ENCODE data around the gene ERBB4. TPM values are rescaled to one million over a fixed set of nuclear protein-coding genes. Genes with fewer than 3 reads are reported as not detected.

Gene ERBB4
- total RNA-seq, 2 experiments from 2014 or later = not detected

DNA sequence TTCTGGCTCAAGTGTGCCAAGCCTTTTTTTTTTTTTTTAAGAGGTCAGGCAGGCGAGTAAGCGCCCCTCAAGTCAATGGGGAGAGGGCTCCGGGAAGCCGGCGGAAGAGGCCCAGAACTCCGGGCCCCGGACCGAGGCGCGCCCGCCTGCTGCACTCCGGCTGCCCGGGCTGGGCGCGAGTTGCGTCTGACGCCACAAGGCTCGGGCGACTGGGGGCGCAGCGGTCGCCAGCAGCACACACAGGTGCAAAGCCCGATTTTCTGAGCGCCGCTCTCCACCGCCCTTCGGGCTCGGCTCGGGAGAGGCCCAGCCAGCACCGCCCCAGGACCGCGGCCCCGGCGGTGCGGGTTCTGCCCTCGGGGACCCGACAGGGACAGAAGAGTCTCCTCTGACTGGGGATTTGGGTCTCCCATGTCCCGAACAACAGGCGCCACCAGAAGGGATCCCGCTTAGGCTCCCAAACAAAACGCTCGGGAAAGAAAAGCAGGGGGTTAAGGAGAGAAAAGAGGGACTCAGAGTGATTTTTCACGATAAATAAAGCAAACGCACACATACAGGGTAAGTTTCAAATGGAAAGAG is 787 bp downstream of the ERBB4 start:
- ChIA-PET CTCF (no interaction called here), POLR2A (no interaction called here)
- H3K4me3 Mint-ChIP-seq = peak overlapping the region; percentile 36
- H3K27ac Mint-ChIP-seq = no peak overlapping the region
- no peaks in the 10 kb centered on the region for H3K36me3 Mint-ChIP-seq (ENCODE audit: low read depth)
- no peak for DNase-seq
- H3K4me1 Mint-ChIP-seq (ENCODE audit: low read depth) = peaks cover 16% of the 10 kb centered on the region
- peaks cover 52% of the 10 kb centered on the region for H3K27me3 Mint-ChIP-seq (ENCODE audit: low read depth)
- ATAC-seq = peak; percentile 57
- H3K9me3 Mint-ChIP-seq (ENCODE audit: insufficient read depth) = no peaks in the 10 kb centered on the region

- Mint-ChIP-seq H3K9me3 (ENCODE audit: insufficient read depth) (no peaks in the 10 kb centered on the region), H3K4me1 (ENCODE audit: low read depth) (peaks cover 16% of the 10 kb centered on the region), H3K4me3 (peak overlapping the region; percentile 38), H3K27me3 (ENCODE audit: low read depth) (peaks cover 52% of the 10 kb centered on the region), H3K36me3 (ENCODE audit: low read depth) (no peaks in the 10 kb centered on the region), H3K27ac (no peak overlapping the region)
- ChIA-PET CTCF (interaction anchor here (0.8 kb wide), 1 partner anchor 11 kb away, joined by 4 read pairs; no protein-coding TSS in a partner anchor), POLR2A (no interaction called here)
- no peak for ATAC-seq
- DNase-seq = no peak
These were observed 1.5 kb downstream of the ERBB4 start for GRCh38 chr2:212536817-212537725.

DNA sequence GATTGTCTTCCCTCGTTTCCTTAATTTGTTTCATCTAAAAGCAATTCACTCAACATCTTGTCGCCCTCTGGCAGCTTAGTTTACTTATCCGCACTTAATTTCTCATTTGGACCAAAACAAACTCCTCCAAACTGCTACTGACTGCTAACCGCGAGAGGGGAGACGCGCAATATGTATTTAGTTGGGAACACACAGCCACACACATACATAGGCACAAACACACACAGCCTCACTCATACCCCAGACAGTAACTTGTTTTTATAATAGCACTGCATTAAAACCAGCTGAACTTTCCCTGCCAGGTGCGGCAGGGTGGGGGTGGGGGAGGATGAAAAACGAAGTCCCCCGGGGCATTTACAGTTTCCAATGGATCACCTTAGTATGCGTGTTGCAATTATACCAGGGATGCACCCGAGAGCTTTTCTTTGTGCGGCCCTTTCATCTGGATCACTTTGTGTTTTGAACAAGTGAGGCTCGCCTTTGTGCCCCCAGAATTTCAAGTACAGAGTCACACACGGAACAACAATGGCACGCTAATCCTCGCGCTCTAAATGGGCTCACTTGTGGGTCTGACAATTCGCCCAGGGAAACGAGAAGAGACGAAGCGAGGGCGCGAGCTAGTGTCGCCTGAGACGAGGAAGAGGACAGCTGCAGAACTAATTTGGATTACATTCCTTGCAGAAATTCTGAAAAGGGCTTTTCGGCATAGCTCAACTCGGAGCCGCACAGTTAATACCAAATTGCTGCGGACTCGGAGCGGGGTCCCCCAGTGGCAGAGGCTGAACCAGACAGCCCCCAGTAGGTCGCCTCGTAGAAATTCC is 2.4 kb downstream of the ERBB4 start:
- no peak overlapping the region for H3K27ac Mint-ChIP-seq
- ATAC-seq (no peak), DNase-seq (no peak)
- H3K36me3 Mint-ChIP-seq (ENCODE audit: low read depth) = no peaks in the 10 kb centered on the region
- peaks cover 52% of the 10 kb centered on the region for H3K27me3 Mint-ChIP-seq (ENCODE audit: low read depth)
- POLR2A ChIA-PET = no interaction called here
- CTCF ChIA-PET = interaction anchor here (0.8 kb wide), 1 partner anchor 10 kb away, joined by 4 read pairs; no protein-coding TSS in a partner anchor
- no peaks in the 10 kb centered on the region for H3K9me3 Mint-ChIP-seq (ENCODE audit: insufficient read depth)
- H3K4me1 Mint-ChIP-seq (ENCODE audit: low read depth) = peaks cover 16% of the 10 kb centered on the region
- peak overlapping the region; percentile 28 for H3K4me3 Mint-ChIP-seq

- no peaks in the 10 kb centered on the region for H3K9me3 Mint-ChIP-seq (ENCODE audit: insufficient read depth)
- no peak overlapping the region for H3K4me3 Mint-ChIP-seq
- H3K27ac Mint-ChIP-seq = no peak overlapping the region
- CTCF ChIA-PET = no interaction called here
- H3K27me3 Mint-ChIP-seq (ENCODE audit: low read depth) = peaks cover 37% of the 10 kb centered on the region
- POLR2A ChIA-PET = no interaction called here
- H3K4me1 Mint-ChIP-seq (ENCODE audit: low read depth) = peaks cover 16% of the 10 kb centered on the region
- DNase-seq = no peak
- ATAC-seq = no peak
- no peaks in the 10 kb centered on the region for H3K36me3 Mint-ChIP-seq (ENCODE audit: low read depth)
These were observed 4.3 kb downstream of the ERBB4 start for GRCh38 chr2:212534336-212534735.

GRCh38 chr2:212532585-212532984 is 6.0 kb downstream of the ERBB4 start:
- Mint-ChIP-seq H3K4me1 (ENCODE audit: low read depth) (peaks cover 11% of the 10 kb centered on the region), H3K9me3 (ENCODE audit: insufficient read depth) (no peaks in the 10 kb centered on the region), H3K27ac (no peak overlapping the region), H3K4me3 (no peak overlapping the region), H3K27me3 (ENCODE audit: low read depth) (peaks cover 32% of the 10 kb centered on the region), H3K36me3 (ENCODE audit: low read depth) (no peaks in the 10 kb centered on the region)
- POLR2A ChIA-PET = no interaction called here
- ATAC-seq (no peak), DNase-seq (no peak)
- CTCF ChIA-PET = no interaction called here

- no peak for ATAC-seq
- CTCF ChIA-PET = no interaction called here
- peaks cover 27% of the 10 kb centered on the region for H3K27me3 Mint-ChIP-seq (ENCODE audit: low read depth)
These were observed 6.5 kb downstream of the ERBB4 start for GRCh38 chr2:212532087-212532486.

GRCh38 chr2:212531499-212531898 is 7.1 kb downstream of the ERBB4 start:
- H3K9me3 Mint-ChIP-seq (ENCODE audit: insufficient read depth) = no peaks in the 10 kb centered on the region
- ATAC-seq (no peak), DNase-seq (no peak)
- peaks cover 3% of the 10 kb centered on the region for H3K4me1 Mint-ChIP-seq (ENCODE audit: low read depth)
- ChIA-PET CTCF (no interaction called here), POLR2A (no interaction called here)
- no peak overlapping the region for H3K4me3 Mint-ChIP-seq
- H3K27ac Mint-ChIP-seq = no peak overlapping the region
- H3K27me3 Mint-ChIP-seq (ENCODE audit: low read depth) = peaks cover 22% of the 10 kb centered on the region
- H3K36me3 Mint-ChIP-seq (ENCODE audit: low read depth) = no peaks in the 10 kb centered on the region

More at GRCh38 chr2:212532087-212532486, 6.5 kb downstream of the ERBB4 start:
- Mint-ChIP-seq H3K27ac (no peak overlapping the region), H3K4me3 (no peak overlapping the region), H3K9me3 (ENCODE audit: insufficient read depth) (no peaks in the 10 kb centered on the region), H3K4me1 (ENCODE audit: low read depth) (peaks cover 8% of the 10 kb centered on the region), H3K36me3 (ENCODE audit: low read depth) (no peaks in the 10 kb centered on the region)
- POLR2A ChIA-PET = no interaction called here
- no peak for DNase-seq

DNA sequence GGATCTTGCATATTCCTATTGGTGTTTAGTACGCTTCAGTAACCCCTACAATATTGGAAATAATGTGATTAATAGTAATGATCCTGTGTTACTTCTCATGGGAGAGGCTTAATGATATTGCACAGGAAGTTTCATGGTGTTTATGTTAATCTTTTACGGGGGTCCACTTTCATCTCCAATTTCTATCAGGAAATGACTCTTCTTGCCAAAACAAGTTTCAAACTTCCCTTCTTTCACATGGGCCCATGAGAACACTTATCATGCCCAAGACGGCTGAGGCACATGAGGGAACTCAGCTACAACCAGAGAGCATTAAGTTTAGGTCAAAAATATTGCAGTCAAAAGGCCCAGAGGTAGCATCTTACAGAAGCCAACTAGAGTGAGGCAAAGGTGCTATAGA is 7.6 kb downstream of the ERBB4 start:
- Mint-ChIP-seq H3K9me3 (ENCODE audit: insufficient read depth) (no peaks in the 10 kb centered on the region), H3K27me3 (ENCODE audit: low read depth) (peaks cover 17% of the 10 kb centered on the region), H3K4me3 (no peak overlapping the region), H3K27ac (no peak overlapping the region), H3K36me3 (ENCODE audit: low read depth) (no peaks in the 10 kb centered on the region), H3K4me1 (ENCODE audit: low read depth) (no peaks in the 10 kb centered on the region)
- ATAC-seq = no peak
- no peak for DNase-seq
- CTCF ChIA-PET = no interaction called here
- POLR2A ChIA-PET = no interaction called here

DNA sequence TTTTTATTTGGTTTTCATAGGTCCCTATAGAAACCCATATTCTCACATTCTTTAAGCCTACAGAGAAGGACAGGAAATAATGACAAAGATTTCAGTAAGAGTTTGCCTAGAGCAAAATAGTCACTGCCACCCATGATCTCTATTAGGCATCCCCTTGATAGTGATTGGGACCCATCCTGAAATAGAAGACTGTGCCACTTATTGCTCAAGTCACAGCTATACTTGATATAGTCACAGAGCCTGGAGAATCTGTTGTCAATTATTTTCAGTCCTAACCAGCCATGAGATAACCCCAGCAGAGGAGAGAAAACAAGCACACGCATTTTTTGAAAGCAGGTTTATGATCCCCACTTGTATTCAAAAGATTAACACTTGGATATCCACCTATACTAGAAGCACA is 8.2 kb downstream of the ERBB4 start:
- Mint-ChIP-seq H3K27ac (no peak overlapping the region), H3K27me3 (ENCODE audit: low read depth) (peaks cover 14% of the 10 kb centered on the region), H3K9me3 (ENCODE audit: insufficient read depth) (no peaks in the 10 kb centered on the region), H3K4me3 (no peak overlapping the region), H3K4me1 (ENCODE audit: low read depth) (no peaks in the 10 kb centered on the region), H3K36me3 (ENCODE audit: low read depth) (no peaks in the 10 kb centered on the region)
- DNase-seq (no peak), ATAC-seq (no peak)
- ChIA-PET POLR2A (no interaction called here), CTCF (no interaction called here)

DNA sequence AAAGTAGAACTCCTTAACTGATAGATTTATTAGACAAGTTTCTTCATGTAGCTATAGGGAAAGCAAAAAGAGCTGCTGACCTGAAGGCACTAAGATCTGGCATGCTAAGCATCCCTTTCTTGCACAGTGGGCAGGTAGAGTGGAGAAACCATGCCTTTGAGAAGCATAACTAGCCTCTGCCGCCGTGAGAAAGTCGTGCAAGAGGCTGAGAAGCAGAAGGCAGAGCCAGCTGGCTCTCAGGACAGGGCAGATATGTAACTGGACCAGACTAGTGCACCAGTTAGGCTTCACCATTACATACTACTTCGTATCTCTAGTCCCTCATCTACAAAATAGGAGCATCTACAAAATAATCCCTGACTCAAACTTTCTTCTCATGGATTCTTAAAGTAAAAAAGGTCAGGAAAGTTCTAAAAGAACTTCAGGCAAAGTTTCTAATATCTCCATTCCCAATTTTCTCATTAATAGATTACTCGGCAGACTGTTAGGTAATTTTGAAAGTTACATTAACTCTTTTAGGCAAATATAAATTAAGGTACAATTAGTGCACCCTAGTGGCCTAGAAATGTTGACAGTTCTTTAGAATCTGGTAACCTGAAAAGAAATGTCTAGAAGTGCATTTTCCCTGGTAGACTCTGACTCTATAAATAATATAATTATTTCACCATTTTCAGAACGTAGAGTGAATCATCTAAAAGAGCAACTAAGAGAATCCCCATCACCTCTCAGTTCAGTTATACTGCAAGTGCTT is 10.3 kb downstream of the ERBB4 start:
- no peak overlapping the region for H3K4me3 Mint-ChIP-seq
- ChIA-PET CTCF (no interaction called here), POLR2A (no interaction called here)
- ATAC-seq = no peak
- no peaks in the 10 kb centered on the region for H3K4me1 Mint-ChIP-seq (ENCODE audit: low read depth)
- no peak for DNase-seq
- H3K9me3 Mint-ChIP-seq (ENCODE audit: insufficient read depth) = no peaks in the 10 kb centered on the region
- no peak overlapping the region for H3K27ac Mint-ChIP-seq
- H3K27me3 Mint-ChIP-seq (ENCODE audit: low read depth) = peaks cover under 1% of the 10 kb centered on the region
- no peaks in the 10 kb centered on the region for H3K36me3 Mint-ChIP-seq (ENCODE audit: low read depth)

DNA sequence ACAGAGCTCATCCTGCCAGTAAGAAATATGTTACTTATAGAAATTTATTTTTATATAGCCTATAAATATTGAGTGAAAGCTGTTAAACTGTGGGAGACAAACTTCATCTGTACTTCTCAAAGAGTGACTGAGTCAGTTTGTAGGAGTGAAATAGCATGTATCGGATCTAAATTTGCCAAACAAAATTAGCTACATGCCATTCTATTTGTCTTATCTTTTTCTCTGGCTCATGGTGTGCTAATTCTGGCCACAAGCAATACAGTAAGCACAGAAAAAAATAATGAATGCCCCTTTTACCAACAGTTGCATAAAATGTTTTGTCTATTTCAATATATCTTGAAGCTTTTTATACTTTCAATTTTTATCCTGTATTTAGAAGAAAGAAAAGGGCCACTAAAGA is 12.5 kb downstream of the ERBB4 start:
- Mint-ChIP-seq H3K4me1 (ENCODE audit: low read depth) (no peaks in the 10 kb centered on the region), H3K4me3 (no peak overlapping the region), H3K27me3 (ENCODE audit: low read depth) (no peaks in the 10 kb centered on the region), H3K27ac (no peak overlapping the region), H3K9me3 (ENCODE audit: insufficient read depth) (no peaks in the 10 kb centered on the region), H3K36me3 (ENCODE audit: low read depth) (no peaks in the 10 kb centered on the region)
- DNase-seq = no peak
- POLR2A ChIA-PET = no interaction called here
- CTCF ChIA-PET = interaction anchor here (1.4 kb wide), 1 partner anchor 10 kb away, joined by 4 read pairs; no protein-coding TSS in a partner anchor
- ATAC-seq = no peak

All from activated CD8-positive, alpha-beta T cell treated with anti-CD3 and anti-CD28 coated beads, Interleukin-2, amount 10 ng/mL, durations not matched to agents 7 days and 5 days (primary cell).